Calu3 (cell line): ENCODE measurements around the gene ARSJ. TPM values are rescaled to one million over a fixed set of nuclear protein-coding genes. Genes with fewer than 3 reads are reported as not detected.

ENCODE experiments used
- BruUV-seq: library from RNA; stranded (reverse); fragments of 400-500 nt; replicated peaks from 2 replicates; lab custom pipeline; 2021; lab: Mats Ljungman, UMichigan
- CTCF ChIA-PET: fragments of 300-600 bp; sonication (Branson Sonifier 250); formaldehyde crosslinking; loops from one replicate; lab custom pipeline; 2022; ENCODE audit warnings: antibody characterized with exemption; lab: Charles Lee
- DNase-seq: peaks from one replicate; pipeline ENCODE4 v3.0.0; 2022
- H3K27ac Mint-ChIP-seq: one replicate; pipeline ENCODE4 v1.8.0; 2022; ENCODE audit warnings: mixed read lengths; ENCODE audit not compliant: unreplicated experiment
- H3K27me3 Mint-ChIP-seq: one replicate; pipeline ENCODE4 v1.8.0; 2022; ENCODE audit warnings: mixed read lengths; ENCODE audit not compliant: unreplicated experiment
- H3K36me3 Mint-ChIP-seq: one replicate; pipeline ENCODE4 v1.8.0; 2022; ENCODE audit warnings: mild to moderate bottlenecking, moderate library complexity, mixed read lengths; ENCODE audit not compliant: insufficient read depth, unreplicated experiment
- H3K4me1 Mint-ChIP-seq: one replicate; pipeline ENCODE4 v1.8.0; 2022; ENCODE audit warnings: mild to moderate bottlenecking, low read depth, mixed read lengths; ENCODE audit not compliant: unreplicated experiment
- H3K4me3 Mint-ChIP-seq: one replicate; pipeline ENCODE4 v1.8.0; 2022; ENCODE audit warnings: mild to moderate bottlenecking, low read depth, moderate library complexity, mixed read lengths; ENCODE audit not compliant: unreplicated experiment
- H3K9me3 Mint-ChIP-seq: one replicate; pipeline ENCODE4 v1.8.0; 2022; ENCODE audit warnings: low read depth, mixed read lengths; ENCODE audit not compliant: unreplicated experiment
- CTCF ChIP-seq: fragments of 200-600 bp; IDR thresholded peaks from one replicate; pipeline ENCODE4 v1.8.0; 2022; ENCODE audit warnings: antibody characterized with exemption; ENCODE audit not compliant: unreplicated experiment
- intact Hi-C: fragments of 100-400 bp; cut with micrococcal nuclease; formaldehyde crosslinking; loops from one replicate; pipeline ENCODE4 v1.10.0; 2022; ENCODE audit not compliant: unreplicated experiment
- total RNA-seq: library from RNA; stranded (reverse); gene quantifications from 2 replicates; pipeline ENCODE4 v1.2.3, GENCODE V29; 2022

ARSJ gene
- total RNA-seq, 1 experiment from 2014 or later, result 12.5 TPM

GRCh38 chr4:113971706-113972360 lies 7.6 kb downstream of the ARSJ start:
- no peak for TF ChIP-seq CTCF

GRCh38 chr4:113969709-113970334 lies 9.6 kb downstream of the ARSJ start:
- no TSS peak for BruUV-seq
- intact Hi-C loops, result no loop called here
- CTCF ChIA-PET, result no interaction called here
- DNase-seq, result no peak
- no peak overlapping the region for H3K4me3 Mint-ChIP-seq
- no peaks in the 10 kb centered on the region for H3K27me3 Mint-ChIP-seq
- no peak overlapping the region for H3K27ac Mint-ChIP-seq
- H3K9me3 Mint-ChIP-seq, result no peaks in the 10 kb centered on the region
- TF ChIP-seq CTCF, result no peak
- peaks cover 46% of the 10 kb centered on the region for H3K4me1 Mint-ChIP-seq
- H3K36me3 Mint-ChIP-seq, result no peaks in the 10 kb centered on the region

More at GRCh38 chr4:113971706-113972360, 7.6 kb downstream of the ARSJ start:
- CTCF ChIA-PET, result interaction anchor here (0.8 kb wide), 1 partner anchor 13 kb away, joined by 7 read pairs; no protein-coding TSS in a partner anchor
- intact Hi-C loops, result no loop called here
- Mint-ChIP-seq H3K9me3 (no peaks in the 10 kb centered on the region), H3K27me3 (no peaks in the 10 kb centered on the region), H3K27ac (no peak overlapping the region), H3K4me3 (no peak overlapping the region), H3K36me3 (no peaks in the 10 kb centered on the region), H3K4me1 (peaks cover 46% of the 10 kb centered on the region)
- no peak for DNase-seq
- no TSS peak for BruUV-seq

GRCh38 chr4:113968473-113968872 lies 11.0 kb downstream of the ARSJ start:
- intact Hi-C loops, result no loop called here
- TF ChIP-seq CTCF, result no peak
- CTCF ChIA-PET, result no interaction called here
- no peak for DNase-seq
- BruUV-seq, result no TSS peak
- H3K27ac Mint-ChIP-seq, result peak overlapping the region; percentile 37
- H3K9me3 Mint-ChIP-seq, result no peaks in the 10 kb centered on the region
- H3K4me1 Mint-ChIP-seq, result peaks cover 38% of the 10 kb centered on the region
- no peak overlapping the region for H3K4me3 Mint-ChIP-seq
- H3K27me3 Mint-ChIP-seq, result no peaks in the 10 kb centered on the region
- H3K36me3 Mint-ChIP-seq, result no peaks in the 10 kb centered on the region

- no TSS peak for BruUV-seq
- CTCF ChIA-PET, result no interaction called here
- no peaks in the 10 kb centered on the region for H3K27me3 Mint-ChIP-seq
These were observed 11.8 kb downstream of the ARSJ start for GRCh38 chr4:113967687-113968086.

More at GRCh38 chr4:113967687-113968086, 11.8 kb downstream of the ARSJ start:
- TF ChIP-seq CTCF, result no peak
- no peak for DNase-seq
- no peak overlapping the region for H3K4me3 Mint-ChIP-seq
- H3K4me1 Mint-ChIP-seq, result peaks cover 38% of the 10 kb centered on the region
- no peaks in the 10 kb centered on the region for H3K36me3 Mint-ChIP-seq
- H3K27ac Mint-ChIP-seq, result no peak overlapping the region
- intact Hi-C loops, result no loop called here
- H3K9me3 Mint-ChIP-seq, result peaks cover 6% of the 10 kb centered on the region
